ENCODE results near the gene MIB1.
"Not testable (repeated sequence)": the region's sequence is repeated elsewhere in the genome, so short reads cannot be mapped to it uniquely, and the experiment has no call there.

MIB1 gene

GRCh38 chr18:21706386-21706865 lies 34.2 kb upstream of the MIB1 start:
- TF ChIP-seq TOX (CRISPR knock-in tag; IDR thresholded peaks at IDR 0.05; ENCODE audit: borderline replicate concordance) (no peak), OSR1 (CRISPR knock-in tag; IDR thresholded peaks at IDR 0.05) (no peak)
- TF ChIP-seq, protein P1, sequence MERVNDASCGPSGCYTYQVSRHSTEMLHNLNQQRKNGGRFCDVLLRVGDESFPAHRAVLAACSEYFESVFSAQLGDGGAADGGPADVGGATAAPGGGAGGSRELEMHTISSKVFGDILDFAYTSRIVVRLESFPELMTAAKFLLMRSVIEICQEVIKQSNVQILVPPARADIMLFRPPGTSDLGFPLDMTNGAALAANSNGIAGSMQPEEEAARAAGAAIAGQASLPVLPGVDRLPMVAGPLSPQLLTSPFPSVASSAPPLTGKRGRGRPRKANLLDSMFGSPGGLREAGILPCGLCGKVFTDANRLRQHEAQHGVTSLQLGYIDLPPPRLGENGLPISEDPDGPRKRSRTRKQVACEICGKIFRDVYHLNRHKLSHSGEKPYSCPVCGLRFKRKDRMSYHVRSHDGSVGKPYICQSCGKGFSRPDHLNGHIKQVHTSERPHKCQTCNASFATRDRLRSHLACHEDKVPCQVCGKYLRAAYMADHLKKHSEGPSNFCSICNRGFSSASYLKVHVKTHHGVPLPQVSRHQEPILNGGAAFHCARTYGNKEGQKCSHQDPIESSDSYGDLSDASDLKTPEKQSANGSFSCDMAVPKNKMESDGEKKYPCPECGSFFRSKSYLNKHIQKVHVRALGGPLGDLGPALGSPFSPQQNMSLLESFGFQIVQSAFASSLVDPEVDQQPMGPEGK (CRISPR knock-in tag; IDR thresholded peaks at IDR 0.05; ENCODE audit: borderline replicate concordance), result no peak
- TF ChIP-seq, protein P2, sequence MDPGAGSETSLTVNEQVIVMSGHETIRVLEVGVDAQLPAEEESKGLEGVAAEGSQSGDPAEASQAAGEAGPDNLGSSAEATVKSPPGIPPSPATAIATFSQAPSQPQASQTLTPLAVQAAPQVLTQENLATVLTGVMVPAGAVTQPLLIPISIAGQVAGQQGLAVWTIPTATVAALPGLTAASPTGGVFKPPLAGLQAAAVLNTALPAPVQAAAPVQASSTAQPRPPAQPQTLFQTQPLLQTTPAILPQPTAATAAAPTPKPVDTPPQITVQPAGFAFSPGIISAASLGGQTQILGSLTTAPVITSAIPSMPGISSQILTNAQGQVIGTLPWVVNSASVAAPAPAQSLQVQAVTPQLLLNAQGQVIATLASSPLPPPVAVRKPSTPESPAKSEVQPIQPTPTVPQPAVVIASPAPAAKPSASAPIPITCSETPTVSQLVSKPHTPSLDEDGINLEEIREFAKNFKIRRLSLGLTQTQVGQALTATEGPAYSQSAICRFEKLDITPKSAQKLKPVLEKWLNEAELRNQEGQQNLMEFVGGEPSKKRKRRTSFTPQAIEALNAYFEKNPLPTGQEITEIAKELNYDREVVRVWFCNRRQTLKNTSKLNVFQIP (CRISPR knock-in tag; IDR thresholded peaks at IDR 0.05; ENCODE audit: borderline replicate concordance, low read depth), result no peak
- no peak for ATAC-seq

- not testable (repeated sequence) for ATAC-seq
Observed at GRCh38 chr18:21707130-21707529, 33.5 kb upstream of the MIB1 start.

GRCh38 chr18:21714474-21714873 lies 26.1 kb upstream of the MIB1 start:
- TF ChIP-seq ZC3H10 (CRISPR knock-in tag; IDR thresholded peaks at IDR 0.05), result no peak
- no peak for TF ChIP-seq ZFP30 (CRISPR knock-in tag; IDR thresholded peaks at IDR 0.05)
- TF ChIP-seq ZNF70 (CRISPR knock-in tag; IDR thresholded peaks at IDR 0.05), result no peak
- no peak for TF ChIP-seq PPARA (CRISPR knock-in tag; IDR thresholded peaks at IDR 0.05; ENCODE audit: borderline replicate concordance)
- TF ChIP-seq, protein P1 (CRISPR knock-in tag; IDR thresholded peaks at IDR 0.05; ENCODE audit: borderline replicate concordance), result no peak
- no peak for TF ChIP-seq ESRRG (CRISPR knock-in tag; IDR thresholded peaks at IDR 0.05)
- no peak for TF ChIP-seq ZNF8 (CRISPR knock-in tag; IDR thresholded peaks at IDR 0.05)
- no peak for TF ChIP-seq TOX (CRISPR knock-in tag; IDR thresholded peaks at IDR 0.05; ENCODE audit: borderline replicate concordance)
- TF ChIP-seq ARNTL (CRISPR knock-in tag; IDR thresholded peaks at IDR 0.05; ENCODE audit: borderline replicate concordance, low read depth), result no peak
- no peak for ATAC-seq

DNA sequence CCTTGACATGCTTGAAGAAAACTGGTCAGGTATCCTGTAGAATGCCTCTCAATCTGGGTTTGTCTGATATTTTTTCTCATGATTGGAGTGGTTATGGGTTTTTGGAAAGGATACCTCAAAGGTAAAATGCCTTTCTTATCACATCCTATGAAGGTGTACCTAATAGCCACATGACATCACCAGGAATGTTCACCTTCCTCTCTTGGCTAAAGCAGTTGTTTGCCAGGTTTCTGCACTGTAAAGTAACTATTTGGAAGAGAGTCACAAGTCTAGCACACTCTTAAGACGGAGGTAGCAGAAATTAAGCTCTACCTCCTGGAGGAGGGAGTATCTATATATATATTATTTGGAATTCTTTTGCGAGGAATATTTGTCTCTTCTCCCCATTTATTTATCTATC lies 17.9 kb upstream of the MIB1 start:
- TF ChIP-seq CREB5 (CRISPR knock-in tag; IDR thresholded peaks at IDR 0.05; ENCODE audit: low read depth), result no peak

GRCh38 chr18:21725201-21725600 lies 15.4 kb upstream of the MIB1 start:
- TF ChIP-seq, protein P2 (CRISPR knock-in tag; IDR thresholded peaks at IDR 0.05; ENCODE audit: borderline replicate concordance, low read depth), result no peak
- TF ChIP-seq ISL1 (CRISPR knock-in tag; IDR thresholded peaks at IDR 0.05) (no peak), CREB5 (CRISPR knock-in tag; IDR thresholded peaks at IDR 0.05; ENCODE audit: low read depth) (no peak), CSRNP3 (CRISPR knock-in tag; IDR thresholded peaks at IDR 0.05) (no peak), ZFP3 (CRISPR knock-in tag; IDR thresholded peaks at IDR 0.05) (no peak), ZNF8 (CRISPR knock-in tag; IDR thresholded peaks at IDR 0.05) (no peak), BACH2 (CRISPR knock-in tag; IDR thresholded peaks at IDR 0.05; ENCODE audit: borderline replicate concordance) (no peak)
- no peak for ATAC-seq

More for the DNA sequence above, 17.9 kb upstream of the MIB1 start:
- ATAC-seq, result no peak

All from SK-N-SH treated with all-trans-retinoic acid at 6 μM for 48 hours (cell line).